HepG2 (cell line): ENCODE results near the gene PAXX.

Experiments used
- HMG20A ChIP-seq: IDR thresholded peaks from 2 replicates; pipeline ENCODE4 v1.6.1; 2016; ENCODE audit warnings: borderline replicate concordance
- YY1 ChIP-seq: IDR thresholded peaks from 2 replicates; pipeline ENCODE4 v1.6.1; 2011; ENCODE audit warnings: low read length, low read depth, moderate library complexity, mild to moderate bottlenecking; ENCODE audit not compliant: insufficient read depth, insufficient replicate concordance
- TF ChIP-seq, protein P1 (sequence below), 2 experiments: IDR thresholded peaks; 2 replicates each; pipeline ENCODE4 v1.6.1; 2011 to 2012; ENCODE audit warnings: low read length in 2 of 2, borderline replicate concordance in 1 of 2, low read depth in 1 of 2, mild to moderate bottlenecking in 1 of 2, moderate library complexity in 1 of 2

DNA sequence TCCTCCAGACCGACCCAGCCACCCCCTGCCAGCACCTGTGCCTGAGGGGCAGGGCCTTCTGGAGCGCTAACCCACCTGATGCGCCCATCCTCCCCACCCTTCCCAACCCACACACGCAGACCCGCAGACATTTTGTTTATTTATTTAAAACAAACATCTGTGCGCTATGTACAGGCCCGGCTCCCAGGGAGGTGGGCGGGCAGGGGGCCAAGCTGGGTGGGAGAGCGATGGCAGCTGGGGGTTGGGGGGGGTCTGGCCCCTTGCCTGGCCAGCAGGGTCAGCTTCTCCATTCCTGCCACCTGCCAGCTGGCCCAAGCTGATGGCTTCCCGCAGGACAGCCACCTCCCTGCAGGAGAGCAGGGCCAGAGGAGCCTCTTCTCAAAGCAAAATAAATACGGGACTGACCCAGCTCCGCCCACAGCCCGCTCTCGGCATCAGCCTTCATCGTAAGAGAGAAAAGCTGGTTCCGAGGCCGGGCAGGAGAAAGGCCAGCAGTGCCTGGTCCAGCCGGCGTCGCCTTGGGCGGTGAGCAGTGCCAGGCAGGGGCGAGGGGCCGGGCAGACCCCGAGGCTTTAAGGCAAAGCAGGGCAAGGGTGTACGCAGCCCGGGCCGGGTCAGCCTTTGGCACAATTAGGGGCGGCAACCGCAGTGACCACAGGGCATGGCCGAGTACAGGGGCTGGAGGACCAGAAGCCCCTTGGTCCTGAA, 15.0 kb downstream of the PAXX start:
- TF ChIP-seq YY1 (no peak), HMG20A (no peak)
- TF ChIP-seq, protein P1, sequence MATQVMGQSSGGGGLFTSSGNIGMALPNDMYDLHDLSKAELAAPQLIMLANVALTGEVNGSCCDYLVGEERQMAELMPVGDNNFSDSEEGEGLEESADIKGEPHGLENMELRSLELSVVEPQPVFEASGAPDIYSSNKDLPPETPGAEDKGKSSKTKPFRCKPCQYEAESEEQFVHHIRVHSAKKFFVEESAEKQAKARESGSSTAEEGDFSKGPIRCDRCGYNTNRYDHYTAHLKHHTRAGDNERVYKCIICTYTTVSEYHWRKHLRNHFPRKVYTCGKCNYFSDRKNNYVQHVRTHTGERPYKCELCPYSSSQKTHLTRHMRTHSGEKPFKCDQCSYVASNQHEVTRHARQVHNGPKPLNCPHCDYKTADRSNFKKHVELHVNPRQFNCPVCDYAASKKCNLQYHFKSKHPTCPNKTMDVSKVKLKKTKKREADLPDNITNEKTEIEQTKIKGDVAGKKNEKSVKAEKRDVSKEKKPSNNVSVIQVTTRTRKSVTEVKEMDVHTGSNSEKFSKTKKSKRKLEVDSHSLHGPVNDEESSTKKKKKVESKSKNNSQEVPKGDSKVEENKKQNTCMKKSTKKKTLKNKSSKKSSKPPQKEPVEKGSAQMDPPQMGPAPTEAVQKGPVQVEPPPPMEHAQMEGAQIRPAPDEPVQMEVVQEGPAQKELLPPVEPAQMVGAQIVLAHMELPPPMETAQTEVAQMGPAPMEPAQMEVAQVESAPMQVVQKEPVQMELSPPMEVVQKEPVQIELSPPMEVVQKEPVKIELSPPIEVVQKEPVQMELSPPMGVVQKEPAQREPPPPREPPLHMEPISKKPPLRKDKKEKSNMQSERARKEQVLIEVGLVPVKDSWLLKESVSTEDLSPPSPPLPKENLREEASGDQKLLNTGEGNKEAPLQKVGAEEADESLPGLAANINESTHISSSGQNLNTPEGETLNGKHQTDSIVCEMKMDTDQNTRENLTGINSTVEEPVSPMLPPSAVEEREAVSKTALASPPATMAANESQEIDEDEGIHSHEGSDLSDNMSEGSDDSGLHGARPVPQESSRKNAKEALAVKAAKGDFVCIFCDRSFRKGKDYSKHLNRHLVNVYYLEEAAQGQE (IDR thresholded peaks at IDR 0.05; ENCODE audit: borderline replicate concordance in 1 of 2, low read depth in 1 of 2, low read length in 2 of 2) = no peak
